Prostate gland (tissue), 2 donors: ENCODE data around the gene STX11. TPM values are rescaled to one million over a fixed set of nuclear protein-coding genes. Genes with fewer than 3 reads are reported as not detected.

Source experiments
- DNase-seq: peaks from one replicate; pipeline ENCODE4 v3.0.0-alpha.2; 2019; ENCODE audit warnings: low spot score
- H3K27ac ChIP-seq, 2 donors: fragments of 200-600 bp; sonication (generic); 2 replicates each; pipeline ENCODE4 v1.5.1; 2017 to 2019
- H3K27me3 ChIP-seq: fragments of 200-600 bp; sonication (generic); replicated peaks from 2 replicates; pipeline ENCODE4 v1.5.1; 2019; ENCODE audit not compliant: insufficient read depth
- H3K36me3 ChIP-seq, 2 donors: fragments of 200-600 bp; sonication (generic); 1 replicate in 1 of 2; 2 replicates in 1 of 2; pipeline versions ENCODE4 v1.5.1 to v1.8.1; 2017 to 2019
- H3K4me1 ChIP-seq: fragments of 200-600 bp; sonication (generic); replicated peaks from 2 replicates; pipeline ENCODE4 v1.5.1; 2019
- H3K4me3 ChIP-seq, 2 donors: fragments of 200-600 bp; sonication (generic); 2 replicates each; pipeline ENCODE4 v1.5.1; 2017 to 2019
- H3K9me3 ChIP-seq: fragments of 200-600 bp; sonication (generic); 2 replicates; pipeline ENCODE4 v1.5.1; 2017
- POLR2A ChIP-seq: fragments of 450-650 bp; IDR thresholded peaks from one replicate; pipeline ENCODE4 v1.6.1; 2016; ENCODE audit warnings: antibody characterized with exemption, mild to moderate bottlenecking
- POLR2AphosphoS5 ChIP-seq: sonication (generic); formaldehyde crosslinking; IDR thresholded peaks from one replicate; pipeline ENCODE4 v1.6.1; 2017; ENCODE audit warnings: antibody characterized with exemption
- WGBS: methylation state at CpG from one replicate; pipeline ENCODE4 v1.1.5; 2018; 5-methylcytosine and 5-hydroxymethylcytosine counted together
- intact Hi-C: fragments of 100-400 bp; cut with DNase I; formaldehyde crosslinking; loops from one replicate; pipeline ENCODE4 v1.14.2; 2022
- total RNA-seq, 2 donors: library from RNA; depleted of rRNA; stranded (reverse); fragments of >200 nt; gene quantifications; one replicate each; pipeline ENCODE4 v1.1.0, GENCODE V29; 2016
- TF ChIP-seq, protein P1 (sequence below), 4 experiments: fragments of 200-600 bp in 2 of 4; fragments of 450-650 bp in 2 of 4; sonication (generic) in 2 of 4; IDR thresholded peaks; 1 replicate in 3 of 4; 2 replicates in 1 of 4; pipeline ENCODE4 v1.5.1; 2016 to 2019; ENCODE audit warnings: antibody characterized with exemption in 4 of 4, mild to moderate bottlenecking in 2 of 4, moderate library complexity in 2 of 4

Gene STX11
- total RNA-seq, 2 donors from 2014 or later, result 1.4 to 8.0 TPM

GRCh38 chr6:144161975-144162374 is 11.7 kb downstream of the STX11 start:
- no peaks in the 10 kb centered on the region for H3K27me3 ChIP-seq
- H3K27ac ChIP-seq, result no peak overlapping the region
- no peak overlapping the region for H3K4me3 ChIP-seq
- TF ChIP-seq POLR2AphosphoS5 (no peak), POLR2A (no peak)
- TF ChIP-seq, protein P1, sequence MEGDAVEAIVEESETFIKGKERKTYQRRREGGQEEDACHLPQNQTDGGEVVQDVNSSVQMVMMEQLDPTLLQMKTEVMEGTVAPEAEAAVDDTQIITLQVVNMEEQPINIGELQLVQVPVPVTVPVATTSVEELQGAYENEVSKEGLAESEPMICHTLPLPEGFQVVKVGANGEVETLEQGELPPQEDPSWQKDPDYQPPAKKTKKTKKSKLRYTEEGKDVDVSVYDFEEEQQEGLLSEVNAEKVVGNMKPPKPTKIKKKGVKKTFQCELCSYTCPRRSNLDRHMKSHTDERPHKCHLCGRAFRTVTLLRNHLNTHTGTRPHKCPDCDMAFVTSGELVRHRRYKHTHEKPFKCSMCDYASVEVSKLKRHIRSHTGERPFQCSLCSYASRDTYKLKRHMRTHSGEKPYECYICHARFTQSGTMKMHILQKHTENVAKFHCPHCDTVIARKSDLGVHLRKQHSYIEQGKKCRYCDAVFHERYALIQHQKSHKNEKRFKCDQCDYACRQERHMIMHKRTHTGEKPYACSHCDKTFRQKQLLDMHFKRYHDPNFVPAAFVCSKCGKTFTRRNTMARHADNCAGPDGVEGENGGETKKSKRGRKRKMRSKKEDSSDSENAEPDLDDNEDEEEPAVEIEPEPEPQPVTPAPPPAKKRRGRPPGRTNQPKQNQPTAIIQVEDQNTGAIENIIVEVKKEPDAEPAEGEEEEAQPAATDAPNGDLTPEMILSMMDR (IDR thresholded peaks at IDR 0.05), result no peak
- intact Hi-C loops, result no loop called here
- no peaks in the 10 kb centered on the region for H3K9me3 ChIP-seq
- DNase-seq, result no peak
- H3K4me1 ChIP-seq, result no peaks in the 10 kb centered on the region
- no peaks in the 10 kb centered on the region for H3K36me3 ChIP-seq
- WGBS, result 87% methylated on average over 5 of the region's 5 CpGs

DNA sequence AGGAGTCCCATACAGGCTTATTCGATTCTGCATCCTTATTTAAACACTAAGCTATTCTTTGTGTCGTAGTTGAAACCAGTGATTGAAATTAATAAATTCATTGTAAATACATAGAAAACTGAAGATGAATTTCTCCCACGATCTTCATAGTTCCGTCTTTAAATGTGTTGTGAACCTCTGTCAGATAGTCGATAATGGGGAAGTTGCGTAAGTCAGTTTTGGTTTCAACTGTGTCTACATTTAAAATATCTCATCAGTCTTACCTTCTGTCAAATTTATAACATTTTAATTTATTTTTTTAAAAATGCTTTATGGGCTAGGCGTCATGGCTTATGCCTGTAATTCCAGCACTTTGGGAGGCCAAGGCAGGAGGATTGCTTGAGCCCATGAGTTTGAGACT is 12.7 kb downstream of the STX11 start:
- WGBS, result 88% methylated on average over 7 of the region's 7 CpGs

DNA sequence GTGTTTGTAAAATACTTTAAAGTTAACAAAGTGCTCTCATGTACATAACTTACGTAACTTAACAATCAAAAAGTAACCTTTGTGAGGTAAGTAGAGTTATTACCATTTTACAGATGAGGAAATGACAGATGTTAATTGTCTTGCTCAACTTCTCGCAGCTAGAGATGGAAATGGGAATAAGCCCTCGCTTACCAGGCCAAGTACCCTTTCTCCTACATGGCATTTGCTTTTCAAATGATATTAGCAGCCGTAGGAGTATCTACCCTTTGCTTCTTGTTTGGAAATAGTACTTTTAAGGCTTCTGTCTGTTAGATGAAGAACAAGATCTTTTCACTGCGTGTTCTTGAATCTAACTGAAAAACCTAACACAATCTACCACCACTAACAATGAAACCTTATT is 15.5 kb downstream of the STX11 start:
- intact Hi-C loops, result no loop called here
- TF ChIP-seq POLR2A, result no peak
- TF ChIP-seq POLR2AphosphoS5, result no peak
- TF ChIP-seq, protein P1 (IDR thresholded peaks at IDR 0.05), result no peak
- no peak overlapping the region for H3K27ac ChIP-seq
- no peaks in the 10 kb centered on the region for H3K36me3 ChIP-seq
- no peak for DNase-seq
- H3K4me3 ChIP-seq, result no peak overlapping the region
- H3K27me3 ChIP-seq, result no peaks in the 10 kb centered on the region
- WGBS, result 67% methylated on average over 5 of the region's 5 CpGs
- no peaks in the 10 kb centered on the region for H3K9me3 ChIP-seq
- H3K4me1 ChIP-seq, result no peaks in the 10 kb centered on the region

More for the DNA sequence above, 12.7 kb downstream of the STX11 start:
- Histone ChIP-seq H3K9me3 (no peaks in the 10 kb centered on the region), H3K27ac (no peak overlapping the region), H3K4me1 (no peaks in the 10 kb centered on the region), H3K27me3 (no peaks in the 10 kb centered on the region), H3K4me3 (no peak overlapping the region), H3K36me3 (no peaks in the 10 kb centered on the region)
- DNase-seq, result no peak
- intact Hi-C loops, result no loop called here
- no peak for TF ChIP-seq POLR2A
- no peak for TF ChIP-seq POLR2AphosphoS5
- TF ChIP-seq, protein P1 (IDR thresholded peaks at IDR 0.05), result no peak

GRCh38 chr6:144170044-144170443 is 19.7 kb downstream of the STX11 start:
- intact Hi-C loops, result no loop called here
- no peaks in the 10 kb centered on the region for H3K9me3 ChIP-seq
- WGBS, result 90% methylated on average over 2 of the region's 2 CpGs

GRCh38 chr6:144171406-144171805 is 21.1 kb downstream of the STX11 start:
- no peak overlapping the region for H3K27ac ChIP-seq
- intact Hi-C loops, result no loop called here
- no peaks in the 10 kb centered on the region for H3K36me3 ChIP-seq
- H3K4me3 ChIP-seq, result no peak overlapping the region
- TF ChIP-seq, protein P1 (IDR thresholded peaks at IDR 0.05), result no peak
- TF ChIP-seq POLR2A (no peak), POLR2AphosphoS5 (no peak)
- DNase-seq, result no peak
- 56% methylated on average over 3 of the region's 3 CpGs for WGBS
- H3K4me1 ChIP-seq, result no peaks in the 10 kb centered on the region
- no peaks in the 10 kb centered on the region for H3K9me3 ChIP-seq
- no peaks in the 10 kb centered on the region for H3K27me3 ChIP-seq

More at GRCh38 chr6:144170044-144170443, 19.7 kb downstream of the STX11 start:
- no peaks in the 10 kb centered on the region for H3K4me1 ChIP-seq
- H3K4me3 ChIP-seq, result no peak overlapping the region
- H3K27me3 ChIP-seq, result no peaks in the 10 kb centered on the region
- no peak overlapping the region for H3K27ac ChIP-seq
- DNase-seq, result no peak
- no peaks in the 10 kb centered on the region for H3K36me3 ChIP-seq
- TF ChIP-seq POLR2AphosphoS5 (no peak), POLR2A (no peak)
- TF ChIP-seq, protein P1 (IDR thresholded peaks at IDR 0.05), result no peak
